GM21390 (cell line): ENCODE measurements around the gene OSTF1.
A peak's percentile ranks its signal among the peaks of the same experiment; 100 is the strongest.

Experiments
- ATAC-seq: cut with Tn5 transposase; IDR thresholded peaks from one replicate; pipeline ENCODE4 v1.9.1; 2021; ENCODE audit not compliant: unreplicated experiment

Gene OSTF1

DNA sequence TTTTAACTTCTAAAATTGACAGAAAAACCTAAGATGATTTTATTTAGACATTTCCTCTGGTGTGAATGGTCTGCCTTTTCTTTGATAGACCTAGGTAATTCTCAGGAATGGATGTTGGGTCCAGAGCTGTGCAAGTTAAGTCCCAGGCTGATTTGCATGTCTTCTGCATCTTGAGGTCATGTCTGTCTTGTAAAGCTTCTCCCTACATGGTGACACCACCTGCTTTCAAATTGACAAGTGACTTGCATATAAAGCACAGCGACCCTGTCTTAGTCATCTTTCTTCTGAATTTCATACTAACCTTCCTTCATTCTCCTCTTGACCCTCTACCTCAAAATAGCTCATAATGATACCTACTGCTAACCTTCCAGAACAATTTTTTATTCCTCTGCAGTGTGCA, 29.2 kb downstream of the OSTF1 start:
- no peak for ATAC-seq

DNA sequence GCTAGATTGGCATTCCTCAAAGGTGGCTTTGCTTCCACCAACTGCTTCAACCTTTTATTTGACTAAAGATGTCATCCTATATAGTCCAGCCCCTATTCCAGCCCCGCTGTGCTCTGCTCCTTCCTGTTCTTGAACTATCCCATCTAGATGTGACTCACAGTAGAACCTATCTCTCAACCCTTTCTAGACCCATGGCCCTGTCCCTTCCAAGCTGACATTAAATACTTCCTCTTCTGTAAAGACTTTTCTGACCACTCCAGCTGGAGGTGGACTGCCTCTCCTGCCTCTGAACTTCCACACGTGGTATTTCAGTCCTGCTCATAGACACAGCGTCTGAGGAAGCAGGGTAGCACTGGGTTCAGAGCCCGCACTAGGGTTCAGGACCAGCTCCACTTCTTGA, 32.4 kb downstream of the OSTF1 start:
- ATAC-seq: no peak

DNA sequence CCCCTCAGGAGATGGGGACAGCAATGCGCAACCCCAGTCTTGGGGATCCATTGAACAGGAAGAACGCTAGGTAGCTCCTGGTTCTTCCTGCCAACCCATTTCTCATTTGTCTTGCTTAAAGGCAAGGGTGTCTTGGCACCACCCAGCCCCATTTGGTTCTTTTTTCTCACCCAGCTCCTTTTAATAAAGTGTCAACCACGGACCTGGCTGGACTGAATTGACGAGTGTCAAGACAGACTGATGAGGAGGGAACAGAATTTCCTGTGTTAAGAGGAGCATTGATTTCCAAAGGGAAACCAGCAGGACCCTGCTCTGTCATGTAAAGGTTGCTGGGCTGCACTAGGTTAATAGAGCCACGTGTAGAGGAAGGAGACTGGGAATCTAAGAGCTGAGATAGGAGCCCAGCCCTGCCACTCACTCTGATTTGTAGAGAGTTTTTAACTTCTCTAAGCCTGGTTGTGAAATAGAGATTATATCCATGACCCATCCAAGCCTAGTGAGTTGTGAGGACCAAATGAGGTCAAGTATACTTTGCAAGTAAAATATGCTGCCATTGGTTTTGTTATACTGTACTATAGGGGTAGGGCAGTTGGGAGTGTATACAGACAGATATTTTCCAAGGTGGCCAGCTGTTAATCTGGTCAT, 33.7 kb downstream of the OSTF1 start:
- no peak for ATAC-seq

DNA sequence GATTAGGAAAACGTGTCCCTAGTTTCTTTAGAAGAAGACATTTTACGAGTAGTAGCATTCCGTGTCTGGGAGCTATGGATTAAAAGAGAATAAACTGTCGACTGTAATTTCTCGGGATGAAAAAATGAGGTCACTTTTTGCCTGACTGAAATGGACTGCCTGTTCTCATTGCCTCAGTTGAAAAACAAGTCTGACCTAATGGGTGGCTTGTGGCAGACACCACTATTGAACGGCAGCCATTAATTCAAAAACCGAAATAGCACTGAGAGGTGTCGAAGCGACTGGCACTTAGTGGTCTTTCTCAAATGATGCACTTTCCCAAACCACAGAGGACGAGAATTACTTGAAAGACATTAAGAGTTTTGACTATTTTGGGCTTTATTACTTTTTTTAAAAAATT, 35.4 kb downstream of the OSTF1 start:
- no peak for ATAC-seq

DNA sequence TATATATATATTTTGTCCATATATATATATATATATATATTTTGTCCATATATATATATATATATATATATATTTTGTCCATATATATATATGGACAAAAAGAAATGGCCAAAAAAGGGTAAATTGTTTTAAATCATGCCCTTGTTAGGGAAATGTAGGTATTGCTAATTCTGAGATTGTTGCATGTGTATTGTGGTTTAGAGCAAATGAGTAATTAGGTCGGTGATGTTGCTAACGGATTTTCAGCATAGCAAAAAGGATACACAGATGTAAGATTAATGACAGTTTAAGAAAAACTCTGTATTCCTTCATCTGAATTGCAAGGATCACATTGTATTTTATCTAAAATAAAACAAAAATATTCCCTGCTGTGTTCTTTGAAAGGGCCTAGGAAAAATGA, 40.2 kb downstream of the OSTF1 start:
- no peak for ATAC-seq

DNA sequence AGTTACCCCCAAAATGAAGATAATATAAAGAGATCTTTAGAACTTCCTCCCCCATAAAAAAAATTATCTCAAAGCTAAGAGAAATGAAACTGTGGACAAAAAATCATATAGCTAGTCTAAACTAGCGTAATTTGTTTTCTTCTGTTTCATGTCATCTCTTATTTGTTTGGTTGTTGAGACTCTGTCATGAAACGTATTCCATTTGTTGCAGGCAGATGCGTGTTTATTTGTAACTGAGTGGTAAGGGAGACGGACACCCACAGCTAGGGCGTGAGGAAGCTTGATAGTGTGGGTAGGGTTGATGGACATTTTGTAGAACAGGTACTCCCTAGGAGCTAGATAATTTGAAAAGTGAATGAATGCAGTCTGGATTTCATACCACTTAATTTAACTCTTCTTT, 41.9 kb downstream of the OSTF1 start:
- no peak for ATAC-seq

DNA sequence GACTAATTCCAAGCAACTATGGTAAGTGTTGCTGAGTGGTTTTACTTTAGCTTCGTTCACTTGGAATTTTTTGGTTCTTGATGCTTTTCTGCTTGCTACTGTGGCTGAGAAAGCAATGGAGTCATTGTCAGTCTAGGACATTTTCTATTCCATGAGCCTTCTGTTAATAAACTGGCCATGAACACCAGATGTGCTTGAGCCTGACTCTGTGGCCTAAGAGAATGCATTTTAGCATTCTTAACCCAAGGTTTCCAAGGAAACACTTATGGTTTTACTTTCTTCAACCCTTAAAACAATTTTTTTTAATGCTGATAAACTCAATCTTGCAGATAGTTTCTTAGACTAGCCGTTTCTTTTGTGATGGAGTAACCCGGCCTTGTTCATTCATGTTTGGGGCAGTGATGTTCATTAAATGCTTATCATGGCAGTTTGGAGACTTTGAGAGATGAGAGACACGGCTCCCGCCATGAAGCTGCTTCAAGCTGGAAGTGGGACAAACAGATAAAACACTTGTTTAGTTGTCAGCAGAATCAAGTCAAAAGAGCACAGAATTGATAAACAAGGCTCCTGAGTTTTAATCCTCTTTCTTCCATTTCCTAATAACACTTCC, 42.4 kb downstream of the OSTF1 start:
- no peak for ATAC-seq

DNA sequence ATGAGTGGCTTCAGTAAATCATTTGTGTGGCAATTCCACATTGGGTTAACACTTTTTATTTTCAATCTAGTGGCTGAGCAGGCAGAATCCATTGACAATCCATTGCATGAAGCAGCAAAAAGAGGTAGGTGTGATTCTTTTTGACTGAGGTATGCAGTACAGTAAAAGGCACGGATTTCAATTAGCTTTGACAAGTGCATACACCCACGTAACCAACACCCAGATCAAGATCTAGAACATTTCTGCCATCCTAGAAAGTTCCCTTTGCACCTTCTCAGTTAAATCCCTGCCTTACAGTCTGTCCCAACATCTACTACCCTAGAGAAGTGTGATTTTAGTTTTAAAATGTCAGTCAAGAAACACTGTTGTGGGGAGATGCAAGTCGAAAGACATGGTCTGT, 43.4 kb downstream of the OSTF1 start:
- no peak for ATAC-seq

DNA sequence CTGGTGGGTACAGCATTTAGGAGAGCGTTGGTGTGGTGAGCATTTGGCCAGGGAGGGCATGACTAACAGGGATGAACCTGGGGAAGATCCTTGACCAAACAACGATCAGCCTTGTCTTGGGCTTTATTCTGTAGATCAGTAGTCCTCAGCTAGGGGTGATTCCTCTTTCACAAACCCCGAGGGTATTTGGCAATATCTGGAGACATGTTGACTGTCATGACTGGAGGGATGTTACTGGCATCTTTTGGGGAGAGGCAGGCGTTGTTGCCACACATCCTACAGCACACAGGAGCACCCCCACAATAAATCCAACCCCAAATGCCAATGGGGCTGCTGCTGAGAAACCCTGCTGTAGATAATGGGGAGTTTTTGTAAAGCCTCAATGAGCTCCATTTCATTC, 43.9 kb downstream of the OSTF1 start:
- ATAC-seq: no peak

DNA sequence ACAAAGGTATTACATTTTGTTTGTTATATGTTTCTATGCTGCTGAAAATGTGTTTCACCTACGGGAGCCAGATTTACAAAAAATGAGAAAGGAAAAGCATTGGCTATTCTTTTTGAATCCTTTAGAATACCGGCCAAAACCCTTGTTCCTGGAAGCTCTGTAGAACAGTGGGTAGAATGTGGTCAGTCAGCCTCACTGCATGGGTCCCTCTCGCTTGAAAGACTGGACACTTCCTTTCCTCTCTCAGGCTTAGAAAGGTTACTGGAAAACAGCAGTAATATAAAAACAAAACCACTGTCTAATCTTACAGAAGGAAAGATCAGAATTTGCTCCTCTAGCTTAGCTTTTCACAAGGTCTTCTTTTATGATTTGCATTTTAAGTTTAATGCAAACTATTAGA, 45.1 kb downstream of the OSTF1 start:
- ATAC-seq: no peak

DNA sequence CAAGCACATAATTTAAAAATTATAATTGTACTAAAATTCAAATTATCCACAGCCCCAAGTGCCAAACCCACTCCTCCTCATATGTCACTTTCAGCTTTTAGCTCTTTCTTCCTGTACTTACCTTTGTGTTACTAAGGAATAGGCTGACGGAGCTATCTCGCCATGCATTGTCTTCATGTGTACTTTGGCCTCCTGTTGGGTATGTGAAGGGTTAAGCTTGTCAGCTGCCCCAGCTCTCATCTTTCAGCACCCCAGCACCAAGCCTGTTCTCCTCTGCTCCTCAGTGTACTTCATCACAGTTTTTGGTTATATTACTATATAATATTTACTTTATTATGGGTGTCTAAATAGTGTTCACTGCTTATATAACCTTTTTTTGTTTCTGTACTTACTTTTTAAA, 46.2 kb downstream of the OSTF1 start:
- no peak for ATAC-seq

DNA sequence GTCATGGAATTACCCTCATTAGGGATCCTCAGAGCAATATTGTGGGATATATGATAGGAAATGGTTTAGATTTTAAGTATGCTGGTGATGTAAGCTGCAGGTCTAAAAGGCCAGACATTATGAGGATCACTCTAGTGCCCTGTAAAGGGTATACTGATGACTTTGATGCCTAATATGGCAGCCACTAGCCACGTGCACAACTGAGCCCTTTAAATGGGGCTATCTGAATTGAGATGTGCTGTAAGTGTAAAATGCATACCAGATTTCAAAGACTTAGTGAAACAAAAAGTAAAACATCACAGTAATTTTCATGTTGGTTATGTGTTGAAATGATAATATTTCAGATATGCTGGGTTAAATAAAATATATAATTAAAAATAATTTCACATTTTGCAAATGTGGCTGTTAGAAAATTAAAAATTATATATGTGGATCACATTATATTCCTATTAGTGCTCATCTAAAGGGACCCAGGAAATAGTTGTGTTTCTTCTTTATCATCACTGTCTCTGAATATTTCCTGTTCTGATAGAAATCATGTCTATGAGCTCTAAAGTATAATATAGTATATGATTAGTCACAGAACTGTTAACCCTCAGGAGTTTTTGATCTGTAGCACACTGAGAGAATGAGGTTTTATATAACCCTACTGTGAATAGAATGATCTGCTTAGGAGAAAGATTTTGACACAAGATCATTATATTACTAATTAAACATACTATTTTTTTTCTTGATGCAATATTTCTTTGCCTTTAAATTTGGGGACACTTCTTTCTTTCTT, 50.1 kb downstream of the OSTF1 start:
- no peak for ATAC-seq

DNA sequence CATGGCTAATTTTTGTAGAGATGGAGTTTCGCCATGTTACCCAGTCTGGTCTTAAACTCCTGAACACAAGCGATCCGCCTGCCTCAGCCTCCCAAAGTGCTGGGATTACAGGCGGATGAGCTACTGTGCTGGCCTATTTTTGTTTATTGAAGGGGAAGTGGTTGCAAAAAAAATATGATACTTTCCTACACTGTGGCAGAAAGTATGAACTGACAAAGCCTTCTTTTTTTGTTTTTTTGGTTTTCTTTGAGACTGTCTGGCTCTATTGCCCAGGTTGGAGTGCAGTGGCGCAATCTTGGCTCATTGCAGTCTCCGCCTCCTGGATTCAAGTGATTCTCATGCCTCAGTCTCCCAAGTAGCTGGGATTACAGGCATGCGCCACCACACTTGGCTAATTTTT, 50.9 kb downstream of the OSTF1 start:
- no peak for ATAC-seq

DNA sequence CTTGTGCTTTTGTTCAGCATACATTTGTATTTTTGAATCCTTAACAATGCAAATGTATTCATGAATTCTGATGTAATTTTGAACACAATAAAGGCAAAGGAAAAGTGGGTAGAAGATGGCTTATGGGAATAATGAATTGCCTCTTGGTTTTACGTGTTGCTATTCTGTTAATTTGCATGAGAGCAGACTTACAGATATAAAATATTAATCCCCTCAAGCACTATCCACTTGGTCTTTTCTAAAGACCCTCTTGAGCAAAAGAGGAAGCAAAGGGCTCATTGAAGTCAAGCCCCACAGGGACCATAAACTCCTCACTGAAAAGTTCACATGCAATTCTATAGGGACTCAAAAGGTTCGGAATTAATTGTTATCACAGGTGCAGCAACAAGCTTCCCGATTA, 51.9 kb downstream of the OSTF1 start:
- no peak for ATAC-seq

DNA sequence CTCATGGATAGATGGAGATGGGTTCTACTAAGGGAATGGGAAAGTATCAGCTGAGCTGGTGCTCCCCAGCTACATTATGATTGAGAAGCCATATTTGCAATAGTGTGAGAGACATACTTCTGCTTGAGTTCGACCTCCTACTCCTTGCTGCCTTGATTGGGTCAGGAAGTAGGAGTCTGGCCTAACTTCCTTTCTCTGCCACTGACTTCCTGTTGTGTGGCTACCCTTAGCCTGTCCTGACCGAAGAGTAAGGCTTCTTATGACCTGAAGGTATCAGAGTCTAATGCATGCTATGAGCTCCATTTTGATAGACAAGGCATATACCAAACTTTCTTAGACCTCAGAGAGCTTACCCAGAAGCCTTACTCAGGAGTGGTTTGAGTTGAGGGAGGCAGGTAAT, 53.9 kb downstream of the OSTF1 start:
- no peak for ATAC-seq

DNA sequence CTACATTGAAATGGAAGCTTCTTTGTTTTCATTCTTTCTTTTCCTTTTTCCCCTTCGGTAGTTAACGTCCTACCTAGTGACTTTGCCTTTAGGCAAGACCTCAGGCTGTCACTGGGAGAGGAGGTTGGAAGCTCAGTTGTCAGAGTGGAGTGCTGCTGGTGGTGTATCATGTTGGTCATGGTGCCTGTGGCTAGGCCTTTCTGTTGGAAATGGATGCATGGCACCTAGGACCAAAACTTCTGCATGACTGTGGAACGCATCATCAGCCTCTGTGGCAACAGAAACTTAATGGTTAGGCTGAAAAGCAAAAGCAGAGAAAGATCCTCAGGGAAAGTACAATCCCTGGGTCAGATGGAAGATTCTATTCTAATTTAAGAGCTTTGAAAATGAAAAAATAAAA, 57.9 kb downstream of the OSTF1 start:
- no peak for ATAC-seq

DNA sequence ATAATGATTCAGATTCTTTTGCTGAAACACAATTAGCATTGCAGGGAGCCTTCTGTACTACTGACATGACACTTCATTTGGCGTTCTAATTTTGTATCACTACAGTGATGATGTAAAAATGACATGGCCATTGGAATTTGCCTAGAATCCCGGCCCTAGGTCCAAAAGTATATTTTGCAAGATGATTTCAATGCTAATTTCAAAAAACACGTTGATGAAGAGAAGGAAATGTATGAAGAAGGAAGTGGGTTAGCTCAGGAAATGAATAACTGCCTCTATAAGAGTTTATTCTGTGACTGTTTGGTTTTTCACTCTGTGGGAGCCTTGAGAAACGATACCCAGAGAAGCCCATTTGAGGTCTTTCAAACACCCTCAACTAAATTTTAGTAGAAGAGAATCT, 59.3 kb downstream of the OSTF1 start:
- ATAC-seq: peak; percentile 84

DNA sequence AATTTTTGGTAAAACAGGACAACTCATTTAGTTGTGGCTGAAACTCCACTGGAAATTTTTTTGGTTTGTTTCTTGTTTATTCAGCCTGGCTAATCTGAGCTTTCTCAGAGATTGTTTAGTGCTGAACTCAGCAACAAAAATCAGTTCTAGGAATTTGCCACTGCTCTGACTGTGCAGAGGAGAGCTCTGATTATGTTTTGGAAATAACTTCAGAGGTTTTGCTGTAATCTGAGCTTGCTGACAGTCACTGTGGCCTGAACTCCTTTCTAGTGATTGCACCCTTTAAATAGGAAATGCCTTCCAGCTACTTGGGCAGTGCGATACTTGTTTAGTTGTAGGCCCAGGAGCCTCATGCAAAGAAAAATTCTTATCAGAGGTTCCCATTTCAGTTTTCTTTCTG, 60.2 kb downstream of the OSTF1 start:
- no peak for ATAC-seq

DNA sequence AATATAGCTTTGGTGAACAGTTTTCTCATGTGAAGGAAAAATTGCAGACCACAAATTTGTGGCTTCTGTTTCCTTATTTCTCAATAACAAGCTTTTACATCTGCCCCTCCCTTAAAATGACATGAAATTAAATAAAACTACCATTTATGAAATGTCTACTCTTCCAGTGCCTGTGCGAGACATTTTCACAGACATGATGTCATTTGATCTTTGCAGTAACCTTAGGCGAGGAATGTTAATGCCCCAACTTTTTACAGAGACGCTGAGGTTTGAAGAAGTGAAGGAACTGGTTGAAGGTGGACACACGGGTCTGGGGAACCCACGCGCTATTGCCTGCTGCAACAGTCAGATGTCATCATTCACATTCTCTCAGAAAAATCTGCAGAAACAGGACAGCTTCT, 61.5 kb downstream of the OSTF1 start:
- ATAC-seq: no peak

DNA sequence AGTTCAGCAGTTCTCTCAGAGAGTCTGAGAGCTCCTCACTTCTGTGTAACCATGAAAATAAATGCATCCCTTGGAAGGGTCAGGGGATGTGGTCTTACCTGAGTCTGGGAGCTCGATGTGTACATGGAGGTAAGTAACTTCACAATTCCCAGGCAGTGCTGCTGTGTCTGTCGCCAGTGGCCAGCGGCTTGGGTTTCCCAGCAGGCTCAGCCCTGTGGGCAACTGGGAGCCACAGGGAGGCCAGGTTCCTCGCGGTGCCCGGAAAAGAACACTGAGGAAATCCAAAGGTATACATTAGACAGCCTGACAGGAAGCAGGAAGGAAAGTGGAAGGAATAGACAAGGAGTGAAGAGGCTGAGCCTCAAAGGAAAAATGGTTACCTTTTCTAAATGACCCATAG, 62.2 kb downstream of the OSTF1 start:
- no peak for ATAC-seq

DNA sequence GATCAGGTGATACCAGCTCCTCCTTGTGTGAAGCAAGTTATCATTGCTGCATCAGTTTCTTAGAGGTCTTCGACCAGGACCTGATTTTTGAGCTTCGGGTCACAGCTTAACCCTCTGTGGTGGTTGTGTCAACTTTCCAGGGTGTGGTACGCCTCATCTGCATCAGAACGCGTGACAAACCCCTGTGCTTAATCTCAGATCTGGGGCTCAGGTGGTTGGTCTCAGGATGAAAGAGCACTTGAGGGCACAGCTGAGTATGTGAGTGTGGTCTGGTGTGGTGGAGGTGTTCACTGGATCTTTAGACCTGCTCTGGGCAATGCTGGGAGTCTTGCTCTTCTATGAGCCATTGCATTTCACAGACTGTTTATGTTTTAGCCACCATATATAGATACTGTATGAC, 64.1 kb downstream of the OSTF1 start:
- ATAC-seq: no peak

DNA sequence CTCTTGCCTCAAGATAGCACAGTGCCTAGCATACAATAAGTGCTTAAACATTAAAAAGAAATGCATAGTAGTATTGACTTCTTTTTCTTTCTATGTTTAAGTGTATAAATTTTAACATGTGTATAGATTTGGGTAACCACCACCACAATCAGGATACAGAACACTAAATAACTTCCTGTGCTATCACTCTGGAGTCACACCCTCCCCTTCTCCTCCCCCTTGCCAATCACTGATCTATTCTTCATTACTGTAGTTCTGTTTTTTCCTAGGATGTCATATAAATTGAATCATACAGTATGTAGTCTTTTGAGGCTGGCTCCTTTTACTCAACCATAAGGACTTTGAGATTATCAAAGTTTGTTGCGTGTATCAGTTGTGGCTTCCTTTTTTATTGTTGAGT, 68.5 kb downstream of the OSTF1 start:
- ATAC-seq: no peak
